ENCODE measurements around the gene IRF4. TPM values are rescaled to one million over a fixed set of nuclear protein-coding genes. Genes with fewer than 3 reads are reported as not detected.

Gene IRF4
- total and polyA plus RNA-seq, 2 experiments from 2014 or later, result 1.3 to 1.9 TPM

DNA sequence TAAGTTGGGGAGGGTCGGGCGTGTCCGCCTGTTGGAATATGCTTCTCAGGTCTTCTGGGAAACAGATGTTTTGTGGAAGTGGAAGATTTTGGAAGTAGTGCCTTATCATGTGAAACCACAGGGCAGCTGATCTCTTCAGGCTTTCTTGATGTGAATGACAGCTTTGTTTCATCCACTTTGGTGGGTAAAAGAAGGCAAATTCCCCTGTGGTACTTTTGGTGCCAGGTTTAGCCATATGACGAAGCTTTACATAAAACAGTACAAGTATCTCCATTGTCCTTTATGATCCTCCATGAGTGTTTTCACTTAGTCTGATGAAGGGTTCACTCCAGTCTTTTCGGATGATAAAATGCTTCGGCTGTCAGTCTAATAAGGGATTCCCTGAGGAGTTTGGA, 4.6 kb downstream of the IRF4 start (continued):
- TF ChIP-seq, protein P1, sequence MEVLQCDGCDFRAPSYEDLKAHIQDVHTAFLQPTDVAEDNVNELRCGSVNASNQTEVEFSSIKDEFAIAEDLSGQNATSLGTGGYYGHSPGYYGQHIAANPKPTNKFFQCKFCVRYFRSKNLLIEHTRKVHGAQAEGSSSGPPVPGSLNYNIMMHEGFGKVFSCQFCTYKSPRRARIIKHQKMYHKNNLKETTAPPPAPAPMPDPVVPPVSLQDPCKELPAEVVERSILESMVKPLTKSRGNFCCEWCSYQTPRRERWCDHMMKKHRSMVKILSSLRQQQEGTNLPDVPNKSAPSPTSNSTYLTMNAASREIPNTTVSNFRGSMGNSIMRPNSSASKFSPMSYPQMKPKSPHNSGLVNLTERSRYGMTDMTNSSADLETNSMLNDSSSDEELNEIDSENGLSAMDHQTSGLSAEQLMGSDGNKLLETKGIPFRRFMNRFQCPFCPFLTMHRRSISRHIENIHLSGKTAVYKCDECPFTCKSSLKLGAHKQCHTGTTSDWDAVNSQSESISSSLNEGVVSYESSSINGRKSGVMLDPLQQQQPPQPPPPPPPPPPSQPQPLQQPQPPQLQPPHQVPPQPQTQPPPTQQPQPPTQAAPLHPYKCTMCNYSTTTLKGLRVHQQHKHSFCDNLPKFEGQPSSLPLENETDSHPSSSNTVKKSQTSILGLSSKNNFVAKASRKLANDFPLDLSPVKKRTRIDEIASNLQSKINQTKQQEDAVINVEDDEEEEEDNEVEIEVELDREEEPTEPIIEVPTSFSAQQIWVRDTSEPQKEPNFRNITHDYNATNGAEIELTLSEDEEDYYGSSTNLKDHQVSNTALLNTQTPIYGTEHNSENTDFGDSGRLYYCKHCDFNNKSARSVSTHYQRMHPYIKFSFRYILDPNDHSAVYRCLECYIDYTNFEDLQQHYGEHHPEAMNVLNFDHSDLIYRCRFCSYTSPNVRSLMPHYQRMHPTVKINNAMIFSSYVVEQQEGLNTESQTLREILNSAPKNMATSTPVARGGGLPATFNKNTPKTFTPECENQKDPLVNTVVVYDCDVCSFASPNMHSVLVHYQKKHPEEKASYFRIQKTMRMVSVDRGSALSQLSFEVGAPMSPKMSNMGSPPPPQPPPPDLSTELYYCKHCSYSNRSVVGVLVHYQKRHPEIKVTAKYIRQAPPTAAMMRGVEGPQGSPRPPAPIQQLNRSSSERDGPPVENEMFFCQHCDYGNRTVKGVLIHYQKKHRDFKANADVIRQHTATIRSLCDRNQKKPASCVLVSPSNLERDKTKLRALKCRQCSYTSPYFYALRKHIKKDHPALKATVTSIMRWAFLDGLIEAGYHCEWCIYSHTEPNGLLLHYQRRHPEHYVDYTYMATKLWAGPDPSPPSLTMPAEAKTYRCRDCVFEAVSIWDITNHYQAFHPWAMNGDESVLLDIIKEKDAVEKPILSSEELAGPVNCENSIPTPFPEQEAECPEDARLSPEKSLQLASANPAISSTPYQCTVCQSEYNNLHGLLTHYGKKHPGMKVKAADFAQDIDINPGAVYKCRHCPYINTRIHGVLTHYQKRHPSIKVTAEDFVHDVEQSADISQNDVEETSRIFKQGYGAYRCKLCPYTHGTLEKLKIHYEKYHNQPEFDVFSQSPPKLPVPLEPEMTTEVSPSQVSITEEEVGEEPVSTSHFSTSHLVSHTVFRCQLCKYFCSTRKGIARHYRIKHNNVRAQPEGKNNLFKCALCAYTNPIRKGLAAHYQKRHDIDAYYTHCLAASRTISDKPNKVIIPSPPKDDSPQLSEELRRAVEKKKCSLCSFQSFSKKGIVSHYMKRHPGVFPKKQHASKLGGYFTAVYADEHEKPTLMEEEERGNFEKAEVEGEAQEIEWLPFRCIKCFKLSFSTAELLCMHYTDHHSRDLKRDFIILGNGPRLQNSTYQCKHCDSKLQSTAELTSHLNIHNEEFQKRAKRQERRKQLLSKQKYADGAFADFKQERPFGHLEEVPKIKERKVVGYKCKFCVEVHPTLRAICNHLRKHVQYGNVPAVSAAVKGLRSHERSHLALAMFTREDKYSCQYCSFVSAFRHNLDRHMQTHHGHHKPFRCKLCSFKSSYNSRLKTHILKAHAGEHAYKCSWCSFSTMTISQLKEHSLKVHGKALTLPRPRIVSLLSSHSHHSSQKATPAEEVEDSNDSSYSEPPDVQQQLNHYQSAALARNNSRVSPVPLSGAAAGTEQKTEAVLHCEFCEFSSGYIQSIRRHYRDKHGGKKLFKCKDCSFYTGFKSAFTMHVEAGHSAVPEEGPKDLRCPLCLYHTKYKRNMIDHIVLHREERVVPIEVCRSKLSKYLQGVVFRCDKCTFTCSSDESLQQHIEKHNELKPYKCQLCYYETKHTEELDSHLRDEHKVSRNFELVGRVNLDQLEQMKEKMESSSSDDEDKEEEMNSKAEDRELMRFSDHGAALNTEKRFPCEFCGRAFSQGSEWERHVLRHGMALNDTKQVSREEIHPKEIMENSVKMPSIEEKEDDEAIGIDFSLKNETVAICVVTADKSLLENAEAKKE (CRISPR knock-in tag; IDR thresholded peaks at IDR 0.05), result no peak
- TF ChIP-seq POLR2AphosphoS5 (IDR thresholded peaks at IDR 0.05; ENCODE audit: low read depth) (no peak), ZNF331 (CRISPR knock-in tag; IDR thresholded peaks at IDR 0.05; ENCODE audit: low read depth) (no peak), STAT1 (IDR thresholded peaks at IDR 0.05; ENCODE audit: unreplicated experiment) (no peak), EZH2phosphoT487 (IDR thresholded peaks at IDR 0.05; ENCODE audit: unreplicated experiment) (no peak), JUNB (IDR thresholded peaks at IDR 0.05; ENCODE audit: unreplicated experiment) (no peak)
- TF ChIP-seq, protein P2, sequence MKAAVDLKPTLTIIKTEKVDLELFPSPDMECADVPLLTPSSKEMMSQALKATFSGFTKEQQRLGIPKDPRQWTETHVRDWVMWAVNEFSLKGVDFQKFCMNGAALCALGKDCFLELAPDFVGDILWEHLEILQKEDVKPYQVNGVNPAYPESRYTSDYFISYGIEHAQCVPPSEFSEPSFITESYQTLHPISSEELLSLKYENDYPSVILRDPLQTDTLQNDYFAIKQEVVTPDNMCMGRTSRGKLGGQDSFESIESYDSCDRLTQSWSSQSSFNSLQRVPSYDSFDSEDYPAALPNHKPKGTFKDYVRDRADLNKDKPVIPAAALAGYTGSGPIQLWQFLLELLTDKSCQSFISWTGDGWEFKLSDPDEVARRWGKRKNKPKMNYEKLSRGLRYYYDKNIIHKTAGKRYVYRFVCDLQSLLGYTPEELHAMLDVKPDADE (IDR thresholded peaks at IDR 0.05), result no peak

- Mint-ChIP-seq H3K27ac (no peak overlapping the region), H3K9me3 (peaks cover 4% of the 10 kb centered on the region; the same call in 2 of the 3 replicates), H3K27me3 (ENCODE audit: insufficient read depth, low read depth, poor library complexity) (peaks cover 39% of the 10 kb centered on the region), H3K4me3 (no peak overlapping the region), H3K4me1 (peaks cover 7% of the 10 kb centered on the region), H3K36me3 (ENCODE audit: low read depth) (peaks cover 4% of the 10 kb centered on the region; the same call in 1 of the 3 replicates)
- Histone ChIP-seq H3K4me1 (ENCODE audit: insufficient read depth) (peaks cover 5% of the 10 kb centered on the region; the same call in 1 of the 2 replicates), H4K20me1 (replicated peaks; ENCODE audit: insufficient read depth) (no peaks in the 10 kb centered on the region; the same call in 1 of the 2 replicates), H3K27ac (ENCODE audit: low read depth) (no peak overlapping the region), H3K4me3 (no peak overlapping the region), H3K4me2 (no peak overlapping the region), H3K79me2 (replicated peaks; ENCODE audit: insufficient read depth) (no peaks in the 10 kb centered on the region), H3K9me2 (ENCODE audit: insufficient read depth) (no peaks in the 10 kb centered on the region), H3K36me3 (ENCODE audit: insufficient read depth) (no peaks in the 10 kb centered on the region), H3K27me3 (ENCODE audit: insufficient read depth) (peaks cover 40% of the 10 kb centered on the region), H3F3A (replicated peaks; ENCODE audit: low read depth) (no peaks in the 10 kb centered on the region), H2AFZ (no peak overlapping the region)
- ATAC-seq (no peak), DNase-seq (ENCODE audit: low spot score) (no peak)
- TF ChIP-seq JUNB (IDR thresholded peaks at IDR 0.05; ENCODE audit: unreplicated experiment) (no peak), ZNF331 (CRISPR knock-in tag; IDR thresholded peaks at IDR 0.05; ENCODE audit: low read depth) (no peak)
- TF ChIP-seq, protein P1 (CRISPR knock-in tag; IDR thresholded peaks at IDR 0.05), result no peak
- TF ChIP-seq, protein P2 (IDR thresholded peaks at IDR 0.05), result no peak
Measured at GRCh38 chr6:397056-397455, 5.5 kb downstream of the IRF4 start.

Data from GM23338 (cell line).